GM23248 (cell line): ENCODE measurements around the gene SAPCD2. TPM values are rescaled to one million over a fixed set of nuclear protein-coding genes. Genes with fewer than 3 reads are reported as not detected.

Source experiments
- DNase-seq: peaks from one replicate; pipeline ENCODE4 v3.0.0-alpha.2; 2015
- H2AFZ ChIP-seq: fragments of 200-600 bp; sonication (generic); 2 replicates; pipeline ENCODE4 v1.6.1; 2016; ENCODE audit warnings: antibody characterized with exemption
- H3F3A ChIP-seq: fragments of 200-600 bp; sonication (generic); 2 replicates; pipeline ENCODE4 v1.6.1; 2016; ENCODE audit warnings: mild to moderate bottlenecking, antibody characterized with exemption, mixed run types; ENCODE audit not compliant: insufficient read depth
- H3K27ac ChIP-seq: fragments of 200-600 bp; sonication (generic); 2 replicates; pipeline ENCODE4 v1.5.1; 2016; ENCODE audit warnings: mild to moderate bottlenecking
- H3K27me3 ChIP-seq: fragments of 200-600 bp; sonication (generic); replicated peaks from 2 replicates; pipeline ENCODE4 v1.6.1; 2016; ENCODE audit warnings: mild to moderate bottlenecking; ENCODE audit not compliant: insufficient read depth
- H3K36me3 ChIP-seq: fragments of 200-600 bp; sonication (generic); 2 replicates; pipeline ENCODE4 v1.6.1; 2016; ENCODE audit warnings: low read depth, mild to moderate bottlenecking
- H3K4me1 ChIP-seq: fragments of 200-600 bp; sonication (generic); 2 replicates; pipeline ENCODE4 v1.6.1; 2016; ENCODE audit warnings: mild to moderate bottlenecking; ENCODE audit not compliant: insufficient read depth
- H3K4me2 ChIP-seq: fragments of 200-600 bp; sonication (generic); one replicate; pipeline ENCODE4 v1.6.1; 2016; ENCODE audit warnings: mild to moderate bottlenecking; ENCODE audit not compliant: unreplicated experiment
- H3K4me3 ChIP-seq: fragments of 200-600 bp; sonication (generic); 2 replicates; pipeline ENCODE4 v1.5.1; 2016; ENCODE audit warnings: mild to moderate bottlenecking
- H3K79me2 ChIP-seq: fragments of 200-600 bp; sonication (generic); 2 replicates; pipeline ENCODE4 v1.6.1; 2016; ENCODE audit warnings: mild to moderate bottlenecking; ENCODE audit not compliant: insufficient read depth
- H3K9ac ChIP-seq: fragments of 200-600 bp; sonication (generic); 2 replicates; pipeline ENCODE4 v1.6.1; 2016; ENCODE audit warnings: mild to moderate bottlenecking
- H3K9me2 ChIP-seq: fragments of 200-600 bp; sonication (generic); 2 replicates; pipeline ENCODE4 v1.6.1; 2016; ENCODE audit warnings: mixed run types, mild to moderate bottlenecking, moderate library complexity; ENCODE audit not compliant: insufficient read depth
- H3K9me3 ChIP-seq: fragments of 200-600 bp; sonication (generic); one replicate; pipeline ENCODE4 v1.6.1; 2017; ENCODE audit warnings: low read depth
- H4K20me1 ChIP-seq: fragments of 200-600 bp; sonication (generic); 2 replicates; pipeline ENCODE4 v1.6.0; 2016; ENCODE audit not compliant: insufficient read depth
- EZH2 ChIP-seq: fragments of 200-600 bp; sonication (generic); IDR thresholded peaks from 2 replicates; pipeline ENCODE4 v1.6.1; 2018; ENCODE audit warnings: antibody characterized with exemption, mild to moderate bottlenecking; ENCODE audit not compliant: insufficient read depth, poor library complexity, severe bottlenecking
- EZH2phosphoT487 ChIP-seq: fragments of 200-600 bp; sonication (generic); IDR thresholded peaks from 2 replicates; pipeline ENCODE4 v1.6.1; 2018; ENCODE audit warnings: antibody characterized with exemption, moderate library complexity, mild to moderate bottlenecking, low read depth; ENCODE audit not compliant: insufficient read depth
- WGBS, 2 experiments: methylation state at CpG; one replicate each; pipeline ENCODE4 v1.1.6; 2015 to 2017; ENCODE audit warnings: low lambda C conversion rate in 2 of 2, low coverage in 1 of 2; ENCODE audit errors: missing lambda C conversion rate in 2 of 2; 5-methylcytosine and 5-hydroxymethylcytosine counted together
- in situ Hi-C: fragments of 300-500 bp; cut with MboI; formaldehyde crosslinking; loops from 2 replicates; pipeline ENCODE4 v1.15.0; 2020
- polyA plus RNA-seq: library from polyadenylated mRNA; unstranded; fragments of >200 nt; fragmentation: Nextera tagmentation; extraction: Ambion mirVana; gene quantifications from 2 replicates; pipeline ENCODE4 v1.2.1, GENCODE V29; 2016
- total RNA-seq: library from RNA; depleted of rRNA; stranded (reverse); fragments of >200 nt; shearing (Covaris generic); gene quantifications from 2 replicates; pipeline ENCODE4 v1.2.3, GENCODE V29; 2014

The SAPCD2 gene
- total and polyA plus RNA-seq, 2 experiments from 2014 or later = 0.88 to 5.4 TPM

- H4K20me1 ChIP-seq = no peaks in the 10 kb centered on the region
- in situ Hi-C loops = no loop called here
- H3K4me2 ChIP-seq = no peak overlapping the region
- no peak for DNase-seq
- TF ChIP-seq EZH2phosphoT487 = no peak
- no peak for TF ChIP-seq EZH2
- H3K4me3 ChIP-seq = no peak overlapping the region
- no peak overlapping the region for H3K27ac ChIP-seq
- H3K9me3 ChIP-seq = no peaks in the 10 kb centered on the region
- H3K79me2 ChIP-seq = no peaks in the 10 kb centered on the region
- no peak overlapping the region for H3K9ac ChIP-seq
- no peaks in the 10 kb centered on the region for H3F3A ChIP-seq
- no peaks in the 10 kb centered on the region for H3K36me3 ChIP-seq
- H3K27me3 ChIP-seq = no peaks in the 10 kb centered on the region
- H2AFZ ChIP-seq = no peak overlapping the region
- no peaks in the 10 kb centered on the region for H3K9me2 ChIP-seq
- 88 to 95% methylated on average over 32 to 34 of the region's 36 CpGs for WGBS, 2 experiments
- H3K4me1 ChIP-seq = no peaks in the 10 kb centered on the region
These were observed 51.4 kb downstream of the SAPCD2 start for GRCh38 chr9:137018761-137019559.

DNA sequence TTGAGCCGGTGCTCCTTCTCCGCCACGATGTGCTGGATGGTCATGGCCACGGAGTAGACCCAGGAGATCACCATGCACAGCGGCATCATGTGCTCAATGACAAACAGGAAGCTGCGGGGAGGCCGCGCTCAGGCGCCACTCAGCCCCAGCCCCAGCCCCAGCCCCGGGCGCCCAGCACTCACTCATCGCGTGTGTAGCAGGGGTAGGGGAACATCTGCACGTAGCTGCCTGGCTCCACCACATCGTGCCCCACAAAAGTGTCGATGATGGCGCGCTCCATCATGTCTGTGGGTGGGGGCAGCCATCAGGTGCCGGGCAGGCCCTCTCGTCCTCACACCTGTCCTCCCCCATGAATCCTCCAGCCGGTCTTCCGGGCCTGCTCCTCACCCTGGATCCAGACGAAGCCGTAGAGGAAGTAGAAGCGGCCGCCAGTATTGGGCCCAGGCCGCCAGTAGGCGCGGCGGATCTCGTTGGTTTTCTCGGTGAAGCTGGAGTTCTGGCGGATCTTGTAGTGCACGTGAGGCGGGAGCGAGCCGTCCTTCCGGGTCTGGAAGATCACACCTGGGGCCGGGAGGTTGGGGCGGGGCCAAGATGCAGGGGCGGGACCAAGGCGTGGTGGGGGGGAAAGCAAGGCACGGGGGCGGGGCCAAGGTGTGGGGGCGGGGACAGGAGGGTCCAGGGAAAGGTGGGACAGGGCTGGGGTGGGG, 52.4 kb downstream of the SAPCD2 start:
- H4K20me1 ChIP-seq = no peaks in the 10 kb centered on the region
- no peak for TF ChIP-seq EZH2phosphoT487
- no peak for TF ChIP-seq EZH2
- 89 to 95% methylated on average over 29 to 45 of the region's 45 CpGs for WGBS, 2 experiments
- no peak for DNase-seq
- H3F3A ChIP-seq = no peaks in the 10 kb centered on the region
- no peak overlapping the region for H3K9ac ChIP-seq
- no peaks in the 10 kb centered on the region for H3K9me2 ChIP-seq
- no peaks in the 10 kb centered on the region for H3K79me2 ChIP-seq
- no peaks in the 10 kb centered on the region for H3K9me3 ChIP-seq
- no peak overlapping the region for H3K4me2 ChIP-seq
- no peak overlapping the region for H2AFZ ChIP-seq
- H3K36me3 ChIP-seq = no peaks in the 10 kb centered on the region
- no peak overlapping the region for H3K27ac ChIP-seq
- in situ Hi-C loops = no loop called here
- no peak overlapping the region for H3K4me3 ChIP-seq
- H3K4me1 ChIP-seq = no peaks in the 10 kb centered on the region
- no peaks in the 10 kb centered on the region for H3K27me3 ChIP-seq

DNA sequence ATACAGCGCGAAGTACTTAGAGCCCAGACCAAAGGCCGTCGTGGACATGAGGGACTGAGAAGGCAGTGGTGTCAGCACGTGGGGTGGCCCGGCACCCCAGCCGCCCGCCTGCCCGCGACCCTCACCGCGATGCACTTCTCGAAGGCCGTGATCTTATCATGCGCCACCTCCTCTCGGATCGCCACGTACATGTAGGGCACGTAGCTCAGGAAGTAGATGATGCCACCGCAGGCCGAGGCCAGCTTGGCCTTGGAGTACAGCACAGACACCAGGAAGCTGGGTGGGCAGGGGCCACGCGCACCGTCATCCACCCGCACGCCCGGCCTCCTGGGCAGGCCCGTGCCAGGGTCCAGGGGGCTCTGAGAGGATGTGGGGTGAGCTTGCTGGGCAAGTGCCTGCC, 53.3 kb downstream of the SAPCD2 start:
- in situ Hi-C loops = no loop called here
- TF ChIP-seq EZH2 = no peak
- no peak for TF ChIP-seq EZH2phosphoT487
- no peaks in the 10 kb centered on the region for H3K9me2 ChIP-seq
- H3K4me2 ChIP-seq = no peak overlapping the region
- DNase-seq = no peak
- no peaks in the 10 kb centered on the region for H3F3A ChIP-seq
- no peaks in the 10 kb centered on the region for H3K27me3 ChIP-seq
- H3K36me3 ChIP-seq = no peaks in the 10 kb centered on the region
- no peak overlapping the region for H2AFZ ChIP-seq
- no peaks in the 10 kb centered on the region for H3K79me2 ChIP-seq
- H4K20me1 ChIP-seq = no peaks in the 10 kb centered on the region
- H3K9me3 ChIP-seq = no peaks in the 10 kb centered on the region
- no peak overlapping the region for H3K4me3 ChIP-seq
- WGBS, 2 experiments = 96% methylated on average over 23 to 28 of the region's 28 CpGs
- H3K27ac ChIP-seq = no peak overlapping the region
- H3K9ac ChIP-seq = no peak overlapping the region
- no peaks in the 10 kb centered on the region for H3K4me1 ChIP-seq

DNA sequence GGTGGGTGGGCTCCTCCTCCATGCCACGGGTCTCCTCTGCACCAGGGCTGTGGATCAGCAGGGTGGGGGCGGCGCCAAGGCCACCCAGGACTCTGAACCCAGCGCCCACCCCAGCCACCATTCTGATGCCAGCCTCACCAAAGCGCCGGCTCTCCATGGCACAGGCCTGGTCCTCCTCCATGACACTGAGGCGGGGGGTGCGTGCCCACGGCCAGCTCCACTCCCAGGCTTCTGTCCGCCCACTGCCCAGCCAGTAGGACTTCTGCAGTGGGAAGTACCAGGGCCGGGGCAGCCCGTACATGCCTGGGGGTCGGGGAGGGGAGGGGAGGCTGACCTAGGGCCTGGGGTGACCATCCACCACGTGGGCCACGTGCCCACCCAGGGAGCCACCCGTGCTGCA, 53.9 kb downstream of the SAPCD2 start:
- no peaks in the 10 kb centered on the region for H4K20me1 ChIP-seq
- H3K4me2 ChIP-seq = no peak overlapping the region
- H3K27ac ChIP-seq = no peak overlapping the region
- WGBS, 2 experiments = 96 to 100% methylated on average over 5 to 6 of the region's 16 CpGs
- no peaks in the 10 kb centered on the region for H3K36me3 ChIP-seq
- no peaks in the 10 kb centered on the region for H3K79me2 ChIP-seq
- H3K9me2 ChIP-seq = no peaks in the 10 kb centered on the region
- in situ Hi-C loops = no loop called here
- H3K9me3 ChIP-seq = no peaks in the 10 kb centered on the region
- no peak overlapping the region for H2AFZ ChIP-seq
- H3F3A ChIP-seq = no peaks in the 10 kb centered on the region
- no peak overlapping the region for H3K4me3 ChIP-seq
- H3K9ac ChIP-seq = no peak overlapping the region
- DNase-seq = no peak
- no peaks in the 10 kb centered on the region for H3K27me3 ChIP-seq
- TF ChIP-seq EZH2phosphoT487 (no peak), EZH2 (no peak)
- no peaks in the 10 kb centered on the region for H3K4me1 ChIP-seq
